Subcutaneous adipose tissue (tissue), 4 donors: Measurements from ENCODE around the gene CEP131. TPM values are rescaled to one million over a fixed set of nuclear protein-coding genes. Genes with fewer than 3 reads are reported as not detected.

Experiments
- CTCF ChIP-seq: fragments of 450-650 bp; IDR thresholded peaks from one replicate; pipeline ENCODE4 v1.5.1; 2016; ENCODE audit warnings: low read depth, mild to moderate bottlenecking, control low read depth, antibody characterized with exemption, moderate library complexity
- total RNA-seq, 4 donors: library from RNA; depleted of rRNA; stranded (reverse); fragments of >200 nt; gene quantifications; one replicate each; pipeline ENCODE4 v1.1.0, GENCODE V29; 2016

The CEP131 gene
- total RNA-seq, 4 donors from 2014 or later: 1.6 to 8.1 (median 5.4) TPM

DNA sequence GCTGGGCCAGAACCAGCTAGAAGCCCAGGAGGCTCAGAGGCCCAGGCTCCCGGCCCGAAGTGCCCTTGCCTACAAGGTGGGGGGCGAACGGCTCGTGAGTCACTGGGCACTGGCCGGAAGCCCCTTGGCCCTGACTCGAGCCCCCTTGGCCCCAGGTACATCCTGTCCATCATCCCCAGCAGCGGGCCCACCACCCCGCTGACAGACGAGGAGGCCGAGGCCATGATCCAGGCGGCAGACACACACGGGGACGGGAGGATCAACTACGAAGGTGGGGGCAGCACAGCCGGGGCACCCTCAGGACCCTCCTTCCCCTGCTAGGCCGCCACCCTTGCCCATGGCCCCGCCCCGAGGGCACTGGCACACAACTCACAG lies 41.0 kb downstream of the CEP131 start:
- no peak for TF ChIP-seq CTCF

GRCh38 chr17:81180836-81181810 lies 41.6 kb downstream of the CEP131 start:
- no peak for TF ChIP-seq CTCF

GRCh38 chr17:81179861-81180260 lies 42.9 kb downstream of the CEP131 start:
- no peak for TF ChIP-seq CTCF

- TF ChIP-seq CTCF: no peak
Measured at GRCh38 chr17:81179220-81179619, 43.5 kb downstream of the CEP131 start.

DNA sequence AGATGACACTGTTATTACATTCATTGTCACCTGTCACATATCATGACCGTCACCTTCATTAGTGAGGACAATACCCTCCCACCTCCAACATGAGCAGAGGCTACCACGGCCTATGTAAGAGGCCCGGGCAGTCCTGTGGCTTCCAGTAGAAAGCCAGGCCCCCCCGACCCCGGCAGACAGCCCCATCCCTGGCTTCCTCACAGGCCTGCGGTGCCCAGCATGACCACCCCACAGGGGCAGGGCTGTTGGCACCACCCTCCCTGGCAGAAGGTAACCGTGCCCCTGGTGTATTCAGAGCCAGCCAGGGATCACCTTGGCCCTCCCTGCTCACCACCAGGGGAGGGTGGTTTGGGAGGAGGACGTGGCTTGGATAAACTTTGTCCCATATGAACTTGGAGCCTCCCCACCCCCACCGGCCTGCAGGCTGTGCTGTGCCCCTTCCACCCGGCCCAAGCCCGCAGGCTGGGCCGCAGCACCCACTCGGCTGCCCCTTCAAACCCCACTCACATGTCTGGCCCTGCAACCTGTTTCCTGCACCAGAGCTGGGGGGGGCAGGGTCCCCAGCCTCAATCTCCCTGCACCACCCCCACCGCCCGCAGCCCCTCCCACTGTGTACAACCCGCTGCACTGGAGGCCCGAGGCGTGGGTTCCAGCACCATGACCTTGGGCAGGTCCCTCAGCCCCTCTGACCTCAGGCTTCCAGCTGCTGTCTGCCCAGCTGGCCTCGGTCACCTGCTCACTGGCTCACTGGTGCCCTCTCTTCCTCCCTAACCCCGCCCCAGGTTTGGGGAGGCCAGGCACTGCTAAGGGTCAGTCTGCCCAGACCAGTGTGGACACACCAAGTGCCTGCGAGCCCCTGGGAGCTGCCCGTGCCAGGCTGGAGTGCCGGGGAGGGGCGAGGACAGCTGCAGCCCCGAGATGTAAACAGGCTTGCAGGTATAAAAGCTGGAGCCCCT lies 44.4 kb downstream of the CEP131 start:
- TF ChIP-seq CTCF: no peak

- TF ChIP-seq CTCF: no peak
Measured at GRCh38 chr17:81176666-81177065, 46.1 kb downstream of the CEP131 start.

DNA sequence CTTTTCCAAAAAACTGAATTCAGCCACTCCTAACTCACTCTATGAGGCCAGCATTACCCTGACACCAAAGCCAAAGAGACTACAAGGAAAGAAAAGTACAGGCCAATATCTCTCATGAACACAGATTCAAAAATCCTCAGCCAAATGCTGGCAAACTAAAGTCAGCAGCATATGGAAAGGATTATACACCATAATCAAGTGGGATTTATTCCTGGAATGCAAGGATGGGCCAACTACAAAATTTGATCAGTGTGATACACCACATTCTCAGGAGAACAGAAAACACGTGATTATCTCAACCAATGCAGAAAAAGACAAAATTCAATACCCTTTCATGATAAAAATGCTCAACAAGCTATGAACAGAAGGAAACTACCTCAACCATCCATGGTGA lies 49.0 kb downstream of the CEP131 start:
- TF ChIP-seq CTCF: no peak
